ENCODE results near the gene FSTL3. TPM values are rescaled to one million over a fixed set of nuclear protein-coding genes. Genes with fewer than 3 reads are reported as not detected.
A peak's percentile ranks its signal among the peaks of the same experiment; 100 is the strongest.

The FSTL3 gene
- total RNA-seq, 4 donors from 2014 or later = 582 to 977 (median 642) TPM

- DNase-seq (ENCODE audit: low spot score in 2 of 2) = peak in 1 of 2 donors; percentile 52
- Histone ChIP-seq H3K27me3 (no peaks in the 10 kb centered on the region), H3K4me3 (peak overlapping the region; percentile 71 to 95 (median 88)), H3K4me1 (peaks cover 0 to 37% (median 18%) of the 10 kb centered on the region in 4 donors), H3K36me3 (peaks cover 0 to 36% (median 9%) of the 10 kb centered on the region in 3 donors), H3K9me3 (no peaks in the 10 kb centered on the region), H3K27ac (peak overlapping the region; percentile 7 to 85 (median 74))
- TF ChIP-seq POLR2A (IDR thresholded peaks at IDR 0.05) = no peak
- no peak for TF ChIP-seq CTCF (IDR thresholded peaks at IDR 0.05)
- TF ChIP-seq EP300 (IDR thresholded peaks at IDR 0.05) = no peak
- WGBS, 2 donors = 0 to 15% methylated on average over 12 to 20 of the region's 35 CpGs
Observed at GRCh38 chr19:632579-633067, 43.6 kb upstream of the FSTL3 start.

- DNase-seq (ENCODE audit: low spot score in 2 of 2) = peak; percentile 98
- no peaks in the 10 kb centered on the region for H3K9me3 ChIP-seq
- TF ChIP-seq POLR2A (IDR thresholded peaks at IDR 0.05) (peak in 1 of 2 donors; percentile 52), CTCF (IDR thresholded peaks at IDR 0.05) (peak in 2 of 5 experiments; percentile 44 to 48), EP300 (IDR thresholded peaks at IDR 0.05) (peak; percentile 77 to 81)
- 1% methylated on average over 37 to 45 of the region's 67 CpGs for WGBS, 2 donors
- H3K4me3 ChIP-seq = peak within 1 kb of the TSS; percentile 71 to 95 (median 88)
- H3K27me3 ChIP-seq = no peaks in the 10 kb centered on the region
- peak within 1 kb of the TSS; percentile 56 to 85 (median 78) for H3K27ac ChIP-seq
- peaks cover 0 to 31% (median 5%) of the 10 kb centered on the region in 3 donors for H3K36me3 ChIP-seq
- peaks cover 0 to 37% (median 18%) of the 10 kb centered on the region in 4 donors for H3K4me1 ChIP-seq
Observed at GRCh38 chr19:633068-633785, 43.0 kb upstream of the FSTL3 start, which contains the start of gene POLRMT. Gene POLRMT, minus strand, starts transcription at chr19:633537. Its CDS starts 25 bp downstream, at chr19:633512.

GRCh38 chr19:633786-634639 is 42.2 kb upstream of the FSTL3 start:
- WGBS, 2 donors = 22 to 23% methylated on average over 32 of the region's 32 CpGs
- peaks cover 0 to 23% (median 0%) of the 10 kb centered on the region in 3 donors for H3K36me3 ChIP-seq
- TF ChIP-seq EP300 (IDR thresholded peaks at IDR 0.05) = no peak
- no peak for TF ChIP-seq POLR2A (IDR thresholded peaks at IDR 0.05)
- TF ChIP-seq CTCF (IDR thresholded peaks at IDR 0.05) = no peak
- peaks cover 0 to 44% (median 23%) of the 10 kb centered on the region in 4 donors for H3K4me1 ChIP-seq
- no peaks in the 10 kb centered on the region for H3K27me3 ChIP-seq
- no peaks in the 10 kb centered on the region for H3K9me3 ChIP-seq
- peak overlapping the region; percentile 71 to 95 (median 85) for H3K4me3 ChIP-seq
- DNase-seq (ENCODE audit: low spot score in 2 of 2) = no peak
- peak overlapping the region; percentile 21 to 85 (median 78) for H3K27ac ChIP-seq

GRCh38 chr19:634975-635652 is 41.1 kb upstream of the FSTL3 start:
- peaks cover 0 to 48% (median 27%) of the 10 kb centered on the region in 4 donors for H3K4me1 ChIP-seq
- WGBS, 2 donors = 85% methylated on average over 6 to 16 of the region's 16 CpGs
- TF ChIP-seq POLR2A (IDR thresholded peaks at IDR 0.05) (no peak), EP300 (IDR thresholded peaks at IDR 0.05) (no peak), CTCF (IDR thresholded peaks at IDR 0.05) (no peak)
- DNase-seq (ENCODE audit: low spot score in 2 of 2) = no peak
- H3K27me3 ChIP-seq = no peaks in the 10 kb centered on the region
- no peaks in the 10 kb centered on the region for H3K9me3 ChIP-seq
- H3K4me3 ChIP-seq = no peak overlapping the region
- H3K27ac ChIP-seq = no peak overlapping the region
- H3K36me3 ChIP-seq = peaks cover 0 to 12% (median 0%) of the 10 kb centered on the region in 3 donors

Data from tibial nerve (tissue), 4 donors.